ENCODE data around the gene CIB4. TPM values are rescaled to one million over a fixed set of nuclear protein-coding genes. Genes with fewer than 3 reads are reported as not detected.

The CIB4 gene
- total and polyA plus RNA-seq, 12 donors, result not detected

GRCh38 chr2:26619521-26619951 lies 21.6 kb downstream of the CIB4 start:
- no peak overlapping the region for H3K27ac ChIP-seq
- 23 to 26% methylated on average over 8 of the region's 8 CpGs for WGBS, 2 donors
- intact Hi-C loops (cut with DNase I), result no loop called here
- ATAC-seq (no peak), DNase-seq (no peak)
- no peak overlapping the region for H3K4me3 ChIP-seq
- no peaks in the 10 kb centered on the region for H3K36me3 ChIP-seq
- H3K4me1 ChIP-seq, result peaks cover 0 to 7% (median 4%) of the 10 kb centered on the region in 9 donors
- peaks cover 0 to 64% (median 47%) of the 10 kb centered on the region in 7 donors for H3K27me3 ChIP-seq
- peaks cover 0 to 11% (median 0%) of the 10 kb centered on the region in 11 donors for H3K9me3 ChIP-seq
- TF ChIP-seq CTCF (IDR thresholded peaks at IDR 0.05), result no peak

GRCh38 chr2:26619096-26619495 lies 22.1 kb downstream of the CIB4 start:
- Histone ChIP-seq H3K27ac (no peak overlapping the region), H3K4me3 (no peak overlapping the region), H3K4me1 (peaks cover under 1 to 10% (median 7%) of the 10 kb centered on the region in 9 donors), H3K9me3 (peaks cover 0 to 11% (median 0%) of the 10 kb centered on the region in 11 donors), H3K27me3 (peaks cover 0 to 64% (median 47%) of the 10 kb centered on the region in 7 donors), H3K36me3 (no peaks in the 10 kb centered on the region)
- TF ChIP-seq CTCF (IDR thresholded peaks at IDR 0.05), result no peak
- WGBS, 2 donors, result 57 to 61% methylated on average over 11 of the region's 11 CpGs
- no peak for ATAC-seq
- intact Hi-C loops (cut with DNase I), result no loop called here
- no peak for DNase-seq

- 93 to 95% methylated on average over 10 of the region's 10 CpGs for WGBS, 2 donors
- H3K36me3 ChIP-seq, result no peaks in the 10 kb centered on the region
- ATAC-seq (no peak), DNase-seq (no peak)
- H3K27me3 ChIP-seq, result peaks cover 0 to 64% (median 47%) of the 10 kb centered on the region in 7 donors
- peaks cover 0 to 11% (median 0%) of the 10 kb centered on the region in 11 donors for H3K9me3 ChIP-seq
- no peak overlapping the region for H3K27ac ChIP-seq
- TF ChIP-seq CTCF (IDR thresholded peaks at IDR 0.05), result no peak
- H3K4me3 ChIP-seq, result no peak overlapping the region
- peaks cover 4 to 15% (median 12%) of the 10 kb centered on the region in 9 donors for H3K4me1 ChIP-seq
- intact Hi-C loops (cut with DNase I), result no loop called here
Observed at GRCh38 chr2:26618611-26619010, 22.6 kb downstream of the CIB4 start.

- intact Hi-C loops (cut with DNase I), result no loop called here
- peaks cover 4 to 24% (median 16%) of the 10 kb centered on the region in 9 donors for H3K4me1 ChIP-seq
- peaks cover 0 to 11% (median 0%) of the 10 kb centered on the region in 11 donors for H3K9me3 ChIP-seq
- DNase-seq (no peak), ATAC-seq (no peak)
- no peak overlapping the region for H3K27ac ChIP-seq
- no peak overlapping the region for H3K4me3 ChIP-seq
- peaks cover 0 to 63% (median 47%) of the 10 kb centered on the region in 7 donors for H3K27me3 ChIP-seq
- 55% methylated on average over 7 of the region's 7 CpGs for WGBS, 2 donors
- TF ChIP-seq CTCF (IDR thresholded peaks at IDR 0.05), result no peak
- H3K36me3 ChIP-seq, result no peaks in the 10 kb centered on the region
Observed at GRCh38 chr2:26617588-26618083, 23.5 kb downstream of the CIB4 start.

Data from heart right ventricle (tissue), 16 donors.